AG04450 (cell line): Measurements from ENCODE around the gene HMHB1. TPM values are rescaled to one million over a fixed set of nuclear protein-coding genes. Genes with fewer than 3 reads are reported as not detected.

ENCODE experiments used
- CTCF ChIA-PET: fragments of 300-600, 350-600 bp; formaldehyde crosslinking; extraction: SDS; loops from one replicate; lab custom pipeline; 2022; ENCODE audit warnings: antibody characterized with exemption, inconsistent platforms; lab: Charles Lee
- POLR2A ChIA-PET: fragments of 350-600 bp; formaldehyde crosslinking; extraction: SDS; loops from one replicate; lab custom pipeline; 2021; ENCODE audit warnings: antibody characterized with exemption, inconsistent platforms; lab: Yijun Ruan, JAX
- DNase-seq: peaks from one replicate; pipeline ENCODE4 v3.0.0-alpha.2; 2011; ENCODE audit warnings: low read depth, low spot score
- H3K27ac ChIP-seq: one replicate; pipeline ENCODE4 v1.5.1; 2012; ENCODE audit warnings: low read depth, low read length, control low read depth
- H3K27me3 ChIP-seq: one replicate; pipeline ENCODE4 v1.6.0; 2012; ENCODE audit warnings: low read length; ENCODE audit not compliant: control insufficient read depth, insufficient read depth
- H3K4me3 ChIP-seq: 2 replicates; pipeline ENCODE4 v1.5.1; 2011; ENCODE audit warnings: mild to moderate bottlenecking, low read depth, low read length, control low read depth
- H3K9me3 ChIP-seq: 2 replicates; pipeline ENCODE4 v1.5.1; 2012; ENCODE audit warnings: low read length; ENCODE audit not compliant: control insufficient read depth, insufficient read depth
- CTCF ChIP-seq: IDR thresholded peaks from 2 replicates; pipeline ENCODE4 v1.5.1; 2011; ENCODE audit warnings: low read depth, low read length, control low read depth, inconsistent platforms
- polyA plus RNA-seq: library from polyadenylated mRNA; depleted of rRNA; stranded (reverse); fragments of >200 nt; gene quantifications from 2 replicates; pipeline ENCODE4 v1.2.3, GENCODE V29; 2011

The HMHB1 gene
- polyA plus RNA-seq, 1 experiment = not detected

GRCh38 chr5:143791848-143792731 is 19.9 kb upstream of the HMHB1 start:
- CTCF ChIA-PET = no interaction called here
- no peak for TF ChIP-seq CTCF
- H3K27me3 ChIP-seq = no peaks in the 10 kb centered on the region
- no peak overlapping the region for H3K27ac ChIP-seq
- POLR2A ChIA-PET = no interaction called here
- H3K9me3 ChIP-seq = no peaks in the 10 kb centered on the region
- H3K4me3 ChIP-seq = no peak overlapping the region
- DNase-seq = no peak

- H3K9me3 ChIP-seq = no peaks in the 10 kb centered on the region
- H3K4me3 ChIP-seq = no peak overlapping the region
- no peak for TF ChIP-seq CTCF
- DNase-seq = no peak
- ChIA-PET POLR2A (no interaction called here), CTCF (interaction anchor here (1.0 kb wide), 1 partner anchor 32 kb away, joined by 3 read pairs; no protein-coding TSS in a partner anchor)
- H3K27ac ChIP-seq = no peak overlapping the region
- no peaks in the 10 kb centered on the region for H3K27me3 ChIP-seq
Measured at GRCh38 chr5:143793249-143793648, 18.7 kb upstream of the HMHB1 start.

GRCh38 chr5:143796125-143796524 is 15.8 kb upstream of the HMHB1 start:
- no peak overlapping the region for H3K4me3 ChIP-seq
- H3K27ac ChIP-seq = no peak overlapping the region
- H3K27me3 ChIP-seq = no peaks in the 10 kb centered on the region
- no peaks in the 10 kb centered on the region for H3K9me3 ChIP-seq
- CTCF ChIA-PET = no interaction called here
- no peak for DNase-seq
- TF ChIP-seq CTCF = no peak
- POLR2A ChIA-PET = no interaction called here

GRCh38 chr5:143796753-143797152 is 15.2 kb upstream of the HMHB1 start:
- ChIA-PET POLR2A (no interaction called here), CTCF (no interaction called here)
- no peak for DNase-seq
- Histone ChIP-seq H3K9me3 (no peaks in the 10 kb centered on the region), H3K4me3 (no peak overlapping the region), H3K27ac (no peak overlapping the region), H3K27me3 (no peaks in the 10 kb centered on the region)
- TF ChIP-seq CTCF = no peak

GRCh38 chr5:143800715-143801114 is 11.2 kb upstream of the HMHB1 start:
- H3K4me3 ChIP-seq = no peak overlapping the region
- ChIA-PET CTCF (interaction anchor here (0.7 to 1.2 kb wide), 2 partner anchors 10 to 269 kb away, joined by 3 to 8 read pairs; no protein-coding TSS in a partner anchor), POLR2A (no interaction called here)
- no peak overlapping the region for H3K27ac ChIP-seq
- H3K27me3 ChIP-seq = no peaks in the 10 kb centered on the region
- DNase-seq = no peak
- no peaks in the 10 kb centered on the region for H3K9me3 ChIP-seq
- TF ChIP-seq CTCF = no peak
